ENCODE measurements around the gene GLE1.
A peak's percentile ranks its signal among the peaks of the same experiment; 100 is the strongest.
"Not testable (repeated sequence)": the region's sequence is repeated elsewhere in the genome, so short reads cannot be mapped to it uniquely, and the experiment has no call there.

The GLE1 gene

DNA sequence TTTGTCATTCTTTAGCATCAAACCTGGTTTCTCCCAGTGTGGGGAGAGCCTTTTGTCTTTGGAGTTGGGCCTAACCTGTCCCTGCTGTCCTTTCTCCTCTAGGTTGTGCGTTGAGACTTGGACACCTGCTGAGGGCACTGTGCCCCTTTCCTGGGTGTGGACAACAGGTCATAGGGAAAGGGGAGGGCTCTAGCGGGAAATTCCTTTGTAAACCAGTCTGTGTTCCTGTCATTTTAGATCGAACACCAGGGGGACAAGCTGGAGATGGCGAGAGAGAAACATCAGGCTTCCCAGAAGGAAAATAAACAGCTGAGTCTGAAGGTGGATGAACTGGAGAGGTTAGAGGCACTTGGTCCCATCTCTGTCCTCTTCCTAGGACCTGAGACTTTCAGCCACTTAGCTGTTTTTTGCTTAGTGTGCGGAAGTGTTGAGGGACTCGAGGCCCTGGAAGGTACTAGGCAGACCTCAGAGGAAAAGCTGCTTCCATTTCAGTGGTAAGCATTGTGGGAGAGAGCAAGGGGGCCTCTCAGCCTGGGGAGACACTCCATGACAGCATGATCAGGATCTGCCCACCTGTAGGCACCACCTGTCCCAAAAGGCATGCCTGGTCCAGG is 8.6 kb upstream of the GLE1 start:
- Histone ChIP-seq H3K36me3 (ENCODE audit: insufficient read depth, insufficient read length, low read length) (peaks cover 74% of the 10 kb centered on the region), H3K27me3 (ENCODE audit: insufficient read depth, insufficient read length) (no peaks in the 10 kb centered on the region), H3K9me3 (ENCODE audit: insufficient read depth, low read length) (no peaks in the 10 kb centered on the region), H3K9ac (ENCODE audit: insufficient read length, low read depth) (no peak overlapping the region), H3K4me1 (ENCODE audit: insufficient read depth, insufficient read length) (peaks cover 6% of the 10 kb centered on the region), H3K4me3 (ENCODE audit: insufficient read length, low read depth) (no peak overlapping the region)
- no peak for DNase-seq (ENCODE audit: low read depth, low spot score)
- TF ChIP-seq YY1 (IDR thresholded peaks at IDR 0.05; ENCODE audit: insufficient read depth, insufficient read length) (no peak), ZNF274 (IDR thresholded peaks at IDR 0.05; ENCODE audit: low read depth, low read length) (no peak), SUZ12 (IDR thresholded peaks at IDR 0.05; ENCODE audit: extremely low read depth, insufficient read depth, insufficient read length) (no peak)

- no peaks in the 10 kb centered on the region for H3K9me3 ChIP-seq (ENCODE audit: insufficient read depth, low read length)
- peaks cover 76% of the 10 kb centered on the region for H3K36me3 ChIP-seq (ENCODE audit: insufficient read depth, insufficient read length, low read length)
Measured at GRCh38 chr9:128497824-128498610, 6.5 kb upstream of the GLE1 start.

DNA sequence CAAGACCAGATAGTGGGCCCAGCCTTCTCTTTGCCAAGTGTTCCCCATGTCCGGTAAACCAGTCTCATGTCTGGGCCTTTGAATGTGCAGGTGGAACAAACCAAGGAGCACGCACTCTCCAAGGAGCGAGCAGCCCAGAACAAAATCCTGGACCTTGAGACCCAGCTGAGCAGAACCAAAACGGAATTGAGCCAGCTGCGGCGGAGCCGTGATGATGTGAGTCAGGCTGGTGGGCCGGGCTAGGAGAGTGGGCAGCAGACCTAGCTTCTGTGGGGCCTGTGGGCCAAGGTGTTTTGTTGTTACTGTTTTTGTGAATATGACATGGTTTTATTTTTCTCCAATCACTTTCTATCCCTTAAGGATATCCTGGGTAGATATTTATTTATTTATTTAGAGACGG is 5.6 kb upstream of the GLE1 start:
- H3K9ac ChIP-seq (ENCODE audit: insufficient read length, low read depth) = no peak overlapping the region
- no peaks in the 10 kb centered on the region for H3K27me3 ChIP-seq (ENCODE audit: insufficient read depth, insufficient read length)
- no peaks in the 10 kb centered on the region for H3K9me3 ChIP-seq (ENCODE audit: insufficient read depth, low read length)
- no peak overlapping the region for H3K4me3 ChIP-seq (ENCODE audit: insufficient read length, low read depth)
- H3K4me1 ChIP-seq (ENCODE audit: insufficient read depth, insufficient read length) = peaks cover 6% of the 10 kb centered on the region
- TF ChIP-seq ZNF274 (IDR thresholded peaks at IDR 0.05; ENCODE audit: low read depth, low read length) = no peak
- no peak for TF ChIP-seq SUZ12 (IDR thresholded peaks at IDR 0.05; ENCODE audit: extremely low read depth, insufficient read depth, insufficient read length)
- no peak for TF ChIP-seq YY1 (IDR thresholded peaks at IDR 0.05; ENCODE audit: insufficient read depth, insufficient read length)
- H3K36me3 ChIP-seq (ENCODE audit: insufficient read depth, insufficient read length, low read length) = peaks cover 70% of the 10 kb centered on the region
- no peak for DNase-seq (ENCODE audit: low read depth, low spot score)

More at GRCh38 chr9:128497824-128498610, 6.5 kb upstream of the GLE1 start:
- no peak for DNase-seq (ENCODE audit: low read depth, low spot score)
- TF ChIP-seq YY1 (IDR thresholded peaks at IDR 0.05; ENCODE audit: insufficient read depth, insufficient read length) (no peak), ZNF274 (IDR thresholded peaks at IDR 0.05; ENCODE audit: low read depth, low read length) (no peak), SUZ12 (IDR thresholded peaks at IDR 0.05; ENCODE audit: extremely low read depth, insufficient read depth, insufficient read length) (no peak)
- Histone ChIP-seq H3K27me3 (ENCODE audit: insufficient read depth, insufficient read length) (no peaks in the 10 kb centered on the region), H3K4me1 (ENCODE audit: insufficient read depth, insufficient read length) (peaks cover 6% of the 10 kb centered on the region), H3K4me3 (ENCODE audit: insufficient read length, low read depth) (no peak overlapping the region), H3K9ac (ENCODE audit: insufficient read length, low read depth) (no peak overlapping the region)

DNA sequence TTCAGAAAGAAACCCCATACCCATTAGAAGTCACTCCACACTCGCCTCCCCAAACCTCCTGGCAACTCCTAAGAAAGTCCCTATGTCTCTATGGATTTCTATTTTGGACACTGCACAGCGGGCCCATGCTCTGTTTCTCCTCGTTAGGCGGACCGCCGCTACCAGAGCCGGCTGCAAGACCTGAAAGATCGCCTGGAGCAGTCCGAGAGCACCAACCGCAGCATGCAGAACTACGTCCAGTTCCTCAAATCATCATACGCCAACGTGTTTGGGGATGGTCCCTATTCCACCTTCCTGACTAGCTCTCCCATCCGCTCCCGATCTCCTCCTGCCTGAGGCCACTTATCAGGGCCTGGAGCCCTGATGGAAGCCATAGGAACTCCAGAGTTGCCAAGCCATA is 4.6 kb upstream of the GLE1 start:
- H3K36me3 ChIP-seq (ENCODE audit: insufficient read depth, insufficient read length, low read length) = peaks cover 59% of the 10 kb centered on the region

DNA sequence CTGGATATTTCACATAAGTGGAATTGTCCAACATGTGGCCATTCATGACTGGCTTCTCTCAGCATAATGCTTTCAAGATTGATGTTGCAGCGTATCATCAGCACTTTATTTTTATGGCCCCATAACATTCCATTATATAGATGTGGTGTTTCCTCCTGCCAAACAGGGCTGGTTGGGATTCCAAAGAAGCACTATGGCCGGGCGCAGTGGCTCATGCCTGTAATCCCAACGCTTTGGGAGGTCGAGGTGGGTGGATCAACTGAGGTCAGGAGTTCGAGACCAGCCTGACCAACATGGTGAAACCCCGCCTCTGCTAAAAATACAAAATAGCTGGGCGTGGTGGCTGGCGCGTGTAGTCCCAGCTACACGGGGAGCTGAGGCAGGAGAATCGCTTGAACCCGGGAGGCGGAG is 1.1 kb upstream of the GLE1 start:
- H3K4me1 ChIP-seq (ENCODE audit: insufficient read depth, insufficient read length); H3K9me3 ChIP-seq (ENCODE audit: insufficient read depth, low read length); H3K4me3 ChIP-seq (ENCODE audit: insufficient read length, low read depth); H3K9ac ChIP-seq (ENCODE audit: insufficient read length, low read depth); DNase-seq (ENCODE audit: low read depth, low spot score); H3K27me3 ChIP-seq (ENCODE audit: insufficient read depth, insufficient read length): not testable (repeated sequence)
- H3K36me3 ChIP-seq (ENCODE audit: insufficient read depth, insufficient read length, low read length) = peaks cover 38% of the 10 kb centered on the region

More for the DNA sequence above, 4.6 kb upstream of the GLE1 start:
- H3K4me1 ChIP-seq (ENCODE audit: insufficient read depth, insufficient read length) = peaks cover 6% of the 10 kb centered on the region
- H3K27me3 ChIP-seq (ENCODE audit: insufficient read depth, insufficient read length) = no peaks in the 10 kb centered on the region
- DNase-seq (ENCODE audit: low read depth, low spot score) = no peak
- no peak overlapping the region for H3K4me3 ChIP-seq (ENCODE audit: insufficient read length, low read depth)
- H3K9ac ChIP-seq (ENCODE audit: insufficient read length, low read depth) = no peak overlapping the region
- no peaks in the 10 kb centered on the region for H3K9me3 ChIP-seq (ENCODE audit: insufficient read depth, low read length)
- TF ChIP-seq YY1 (IDR thresholded peaks at IDR 0.05; ENCODE audit: insufficient read depth, insufficient read length) (no peak), SUZ12 (IDR thresholded peaks at IDR 0.05; ENCODE audit: extremely low read depth, insufficient read depth, insufficient read length) (no peak), ZNF274 (IDR thresholded peaks at IDR 0.05; ENCODE audit: low read depth, low read length) (no peak)

GRCh38 chr9:128503870-128504269 is 649 bp upstream of the GLE1 start:
- peaks cover 6% of the 10 kb centered on the region for H3K4me1 ChIP-seq (ENCODE audit: insufficient read depth, insufficient read length)
- TF ChIP-seq YY1 (IDR thresholded peaks at IDR 0.05; ENCODE audit: insufficient read depth, insufficient read length) = no peak
- no peak for TF ChIP-seq ZNF274 (IDR thresholded peaks at IDR 0.05; ENCODE audit: low read depth, low read length)
- TF ChIP-seq SUZ12 (IDR thresholded peaks at IDR 0.05; ENCODE audit: extremely low read depth, insufficient read depth, insufficient read length) = no peak
- H3K4me3 ChIP-seq (ENCODE audit: insufficient read length, low read depth) = peak overlapping the region; percentile 92
- peak overlapping the region; percentile 80 for H3K9ac ChIP-seq (ENCODE audit: insufficient read length, low read depth)
- H3K9me3 ChIP-seq (ENCODE audit: insufficient read depth, low read length) = no peaks in the 10 kb centered on the region
- H3K27me3 ChIP-seq (ENCODE audit: insufficient read depth, insufficient read length) = no peaks in the 10 kb centered on the region
- peaks cover 36% of the 10 kb centered on the region for H3K36me3 ChIP-seq (ENCODE audit: insufficient read depth, insufficient read length, low read length)
- no peak for DNase-seq (ENCODE audit: low read depth, low spot score)

GRCh38 chr9:128505414-128505765 is 871 bp downstream of the GLE1 start:
- peak overlapping the region; percentile 96 for H3K9ac ChIP-seq (ENCODE audit: insufficient read length, low read depth)
- no peak for DNase-seq (ENCODE audit: low read depth, low spot score)
- peaks cover 37% of the 10 kb centered on the region for H3K36me3 ChIP-seq (ENCODE audit: insufficient read depth, insufficient read length, low read length)
- no peaks in the 10 kb centered on the region for H3K4me1 ChIP-seq (ENCODE audit: insufficient read depth, insufficient read length)
- peak overlapping the region; percentile 92 for H3K4me3 ChIP-seq (ENCODE audit: insufficient read length, low read depth)
- TF ChIP-seq SUZ12 (IDR thresholded peaks at IDR 0.05; ENCODE audit: extremely low read depth, insufficient read depth, insufficient read length) (no peak), ZNF274 (IDR thresholded peaks at IDR 0.05; ENCODE audit: low read depth, low read length) (no peak), YY1 (IDR thresholded peaks at IDR 0.05; ENCODE audit: insufficient read depth, insufficient read length) (no peak)
- H3K27me3 ChIP-seq (ENCODE audit: insufficient read depth, insufficient read length) = no peaks in the 10 kb centered on the region
- no peaks in the 10 kb centered on the region for H3K9me3 ChIP-seq (ENCODE audit: insufficient read depth, low read length)

DNA sequence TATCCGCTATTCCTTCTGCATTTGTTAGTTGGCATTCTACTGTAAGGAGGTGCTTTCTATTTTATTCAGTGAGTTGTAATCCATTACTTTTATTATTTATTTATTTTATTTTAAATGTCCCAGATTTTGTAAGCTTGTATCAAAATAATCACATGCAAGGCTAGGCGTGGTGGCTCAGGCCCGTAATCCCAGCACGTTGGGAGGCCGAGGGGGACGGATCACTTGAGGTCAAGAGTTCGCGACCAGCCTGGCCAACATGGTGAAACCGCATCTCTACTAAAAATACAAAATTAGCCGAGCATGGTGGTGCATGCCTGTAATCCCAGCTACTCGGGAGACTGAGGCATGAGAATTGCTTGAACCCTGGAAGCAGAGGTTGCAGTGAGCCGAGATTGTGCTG is 1.4 kb downstream of the GLE1 start:
- DNase-seq (ENCODE audit: low read depth, low spot score); H3K27me3 ChIP-seq (ENCODE audit: insufficient read depth, insufficient read length); H3K4me3 ChIP-seq (ENCODE audit: insufficient read length, low read depth); H3K9me3 ChIP-seq (ENCODE audit: insufficient read depth, low read length); H3K4me1 ChIP-seq (ENCODE audit: insufficient read depth, insufficient read length); H3K9ac ChIP-seq (ENCODE audit: insufficient read length, low read depth): not testable (repeated sequence)
- H3K36me3 ChIP-seq (ENCODE audit: insufficient read depth, insufficient read length, low read length) = peaks cover 39% of the 10 kb centered on the region
